NCI-H1092 treated with DMSO at 0.1 percent for 48 hours (cell line): ENCODE data around the gene FAM181B.
A peak's percentile ranks its signal among the peaks of the same experiment; 100 is the strongest.

Source experiments
- DNase-seq: peaks from one replicate; lab custom pipeline; 2025; lab: John Stamatoyannopoulos, UW

The FAM181B gene

GRCh38 chr11:82733444-82734119, at the start of gene FAM181B:
TSS of gene FAM181B (minus strand) at chr11:82733864. CDS start at chr11:82733729, 135 bp downstream.
- DNase-seq, result peak; percentile 12

- DNase-seq, result no peak
Observed at GRCh38 chr11:82782825-82783374, 49.2 kb upstream of the FAM181B start.

- DNase-seq, result no peak
Observed at GRCh38 chr11:82778776-82779175, 45.1 kb upstream of the FAM181B start.

- DNase-seq, result no peak
Observed at GRCh38 chr11:82776377-82776776, 42.7 kb upstream of the FAM181B start.

GRCh38 chr11:82775736-82776346, 42.2 kb upstream of the FAM181B start:
- DNase-seq, result no peak

- no peak for DNase-seq
Observed at GRCh38 chr11:82775218-82775617, 41.6 kb upstream of the FAM181B start.

- no peak for DNase-seq
Observed at GRCh38 chr11:82771781-82772180, 38.1 kb upstream of the FAM181B start.

- DNase-seq, result no peak
Observed at GRCh38 chr11:82767123-82767522, 33.5 kb upstream of the FAM181B start.

GRCh38 chr11:82765466-82766034, 31.9 kb upstream of the FAM181B start:
- no peak for DNase-seq

- no peak for DNase-seq
Observed at GRCh38 chr11:82763167-82763566, 29.5 kb upstream of the FAM181B start.

- no peak for DNase-seq
Observed at GRCh38 chr11:82759649-82760048, 26.0 kb upstream of the FAM181B start.

GRCh38 chr11:82757660-82758357, 24.1 kb upstream of the FAM181B start:
- DNase-seq, result no peak

GRCh38 chr11:82756765-82757639, 23.3 kb upstream of the FAM181B start:
- no peak for DNase-seq

- no peak for DNase-seq
Observed at GRCh38 chr11:82754410-82754809, 20.7 kb upstream of the FAM181B start.

- no peak for DNase-seq
Observed at GRCh38 chr11:82753921-82754320, 20.3 kb upstream of the FAM181B start.

- DNase-seq, result no peak
Observed at GRCh38 chr11:82752801-82753200, 19.1 kb upstream of the FAM181B start.

- no peak for DNase-seq
Observed at GRCh38 chr11:82750643-82751139, 17.0 kb upstream of the FAM181B start.

- no peak for DNase-seq
Observed at GRCh38 chr11:82747471-82747870, 13.8 kb upstream of the FAM181B start.

- no peak for DNase-seq
Observed at GRCh38 chr11:82738091-82738490, 4.4 kb upstream of the FAM181B start.

- DNase-seq, result no peak
Observed at GRCh38 chr11:82734120-82734479, 436 bp upstream of the FAM181B start.

GRCh38 chr11:82732734-82733443, 775 bp downstream of the FAM181B start:
- DNase-seq, result no peak
